Smooth muscle cell of the coronary artery (primary cell): Measurements from ENCODE around the gene MAMDC4. TPM values are rescaled to one million over a fixed set of nuclear protein-coding genes. Genes with fewer than 3 reads are reported as not detected.

Source experiments
- total RNA-seq: library from RNA; depleted of rRNA; stranded (reverse); fragments of >200 nt; gene quantifications from 2 replicates; pipeline ENCODE4 v1.2.3, GENCODE V29; 2014; ENCODE audit warnings: low replicate concordance

Gene MAMDC4
- total RNA-seq, result 0.59 and 0.75 TPM in 2 replicates

DNA sequence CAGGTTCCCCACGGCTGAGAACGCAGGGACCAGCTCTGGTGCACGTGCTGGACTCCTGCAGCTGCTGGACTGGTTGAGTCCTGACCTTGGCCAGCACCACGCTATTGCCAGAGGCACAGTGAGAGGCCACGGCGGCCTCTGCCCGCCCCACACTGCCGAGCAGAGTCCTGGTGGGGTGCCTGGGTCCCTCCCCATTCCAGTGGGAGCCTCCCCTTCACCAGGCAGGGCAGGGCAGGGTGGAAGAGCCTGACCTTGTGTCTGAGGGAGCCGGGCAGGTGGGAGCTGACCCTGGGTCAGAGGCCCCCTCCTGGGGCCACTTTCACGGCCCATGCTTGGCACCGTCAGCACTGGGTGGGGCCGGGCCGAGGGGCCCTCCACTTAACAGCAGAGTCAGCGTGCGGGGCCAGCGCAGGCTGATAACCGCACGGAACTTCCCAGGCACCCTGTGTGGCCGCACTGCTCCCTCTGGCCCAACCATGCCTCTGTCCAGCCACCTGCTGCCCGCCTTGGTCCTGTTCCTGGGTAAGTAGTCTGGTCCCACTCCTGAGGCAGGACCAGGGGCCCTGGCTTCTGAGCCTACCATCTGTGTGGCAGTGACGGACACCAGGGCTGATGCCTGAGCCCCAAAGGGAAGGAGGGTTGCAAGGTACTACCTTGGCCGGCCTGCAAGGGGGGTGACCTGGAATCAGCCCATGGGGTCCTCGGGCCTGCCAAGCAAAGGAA is at the start of gene MAMDC4:
TSS of gene MAMDC4 (plus strand) at position 406 of the 723 bp plus-strand sequence. CDS start at position 477, 71 bp downstream.

GRCh38 chr9:136807281-136808074 is 44.7 kb upstream of the MAMDC4 start, which contains the start of gene RABL6:
Gene RABL6, plus strand, starts transcription at chr9:136807948. Its CDS starts 249 bp downstream, at chr9:136808197.

GRCh38 chr9:136842380-136842948 is 9.7 kb upstream of the MAMDC4 start, which contains the start of gene AJM1:
Gene AJM1, plus strand, starts transcription at chr9:136842478. Its CDS starts 1,937 bp downstream, at chr9:136844415.

DNA sequence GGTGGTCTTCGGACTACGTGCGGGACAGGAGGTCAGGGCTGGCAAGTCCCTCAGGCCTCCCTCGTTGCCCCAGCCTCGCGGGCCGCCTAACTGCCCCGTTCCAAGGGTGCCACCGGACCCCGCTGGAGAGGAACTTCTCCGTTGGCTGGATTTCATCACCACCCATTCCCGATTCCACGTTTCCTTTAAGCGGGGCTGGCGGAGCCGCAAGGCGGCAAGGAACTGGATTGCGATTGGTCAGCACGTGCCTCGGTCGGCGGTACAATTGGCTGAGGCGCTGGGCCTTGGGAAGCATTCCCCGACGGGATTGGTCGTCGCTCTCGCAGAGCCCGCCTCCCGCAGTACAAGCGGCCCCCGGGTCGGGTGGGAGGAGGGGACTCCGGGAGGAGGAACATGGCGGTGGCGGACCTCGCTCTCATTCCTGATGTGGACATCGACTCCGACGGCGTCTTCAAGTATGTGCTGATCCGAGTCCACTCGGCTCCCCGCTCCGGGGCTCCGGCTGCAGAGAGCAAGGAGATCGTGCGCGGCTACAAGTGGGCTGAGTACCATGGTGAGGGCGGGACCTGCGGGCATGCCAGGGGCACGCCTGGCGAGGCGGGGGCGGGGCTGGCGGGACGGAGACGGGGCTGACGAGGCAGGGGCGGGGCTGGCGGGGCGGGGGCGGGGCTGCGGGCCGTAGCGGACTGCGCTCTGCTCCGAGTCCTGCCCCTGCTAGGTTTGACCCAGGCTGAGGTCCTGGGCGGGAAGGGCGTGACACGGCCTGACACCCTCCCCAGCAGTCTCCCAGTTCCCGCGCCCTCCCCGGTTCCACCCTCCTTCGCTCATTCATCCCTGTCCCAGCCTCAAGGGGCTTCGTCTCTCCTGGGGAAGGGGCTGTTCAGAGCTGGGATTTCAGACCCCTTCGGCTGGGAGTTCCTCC is 2.8 kb upstream of the MAMDC4 start, which contains the start of gene PHPT1:
TSS of gene PHPT1 (plus strand) at position 372 of the 922 bp plus-strand sequence. CDS start at position 394, 22 bp downstream.

GRCh38 chr9:136885950-136886578 is 33.9 kb downstream of the MAMDC4 start, which contains the start of gene TRAF2:
Gene TRAF2, plus strand, starts transcription at chr9:136886516. Its CDS starts 12,225 bp downstream, at chr9:136898741.

Other genes starting within 250 kb of the MAMDC4 start
- 16.5 and 38.5 TPM in 2 replicates for gene EGFL7, start 189.4 kb upstream of the MAMDC4 start, total RNA-seq
- gene AGPAT2, start 164.9 kb upstream of the MAMDC4 start, total RNA-seq, result 32.1 and 44.6 TPM in 2 replicates
- gene DIPK1B, start 139.8 kb upstream of the MAMDC4 start, total RNA-seq, result 1.1 and 16.6 TPM in 2 replicates
- not detected in 2 replicates for gene LCN10, start 109.4 kb upstream of the MAMDC4 start, total RNA-seq
- not detected in 2 replicates for gene LCN6, start 103.8 kb upstream of the MAMDC4 start, total RNA-seq
- not detected in 2 replicates for gene LCN8, start 94.1 kb upstream of the MAMDC4 start, total RNA-seq
- not detected in 2 replicates for gene LCN15, start 87.8 kb upstream of the MAMDC4 start, total RNA-seq
- gene TMEM141, start 61.0 kb upstream of the MAMDC4 start, total RNA-seq, result 36.9 and 88.0 TPM in 2 replicates
- gene CCDC183, start 56.0 kb upstream of the MAMDC4 start, total RNA-seq, result 0.30 and 2.2 TPM in 2 replicates
- 45.7 and 60.1 TPM in 2 replicates for gene RABL6, start 44.4 kb upstream of the MAMDC4 start, total RNA-seq
- 0.90 and 1.6 TPM in 2 replicates for gene AJM1, start 9.9 kb upstream of the MAMDC4 start, total RNA-seq
- gene PHPT1, start 2.9 kb upstream of the MAMDC4 start, total RNA-seq, result 229 and 269 TPM in 2 replicates
- gene EDF1, start 14.0 kb downstream of the MAMDC4 start, total RNA-seq, result 483 and 575 TPM in 2 replicates
- gene TRAF2, start 34.2 kb downstream of the MAMDC4 start, total RNA-seq, result 6.7 and 9.3 TPM in 2 replicates
- gene FBXW5, start 92.4 kb downstream of the MAMDC4 start, total RNA-seq, result 139 and 223 TPM in 2 replicates
- not detected in 2 replicates for gene C8G, start 92.9 kb downstream of the MAMDC4 start, total RNA-seq
- not detected in 2 replicates for gene LCN12, start 99.9 kb downstream of the MAMDC4 start, total RNA-seq
- 1.1 and 33.0 TPM in 2 replicates for gene PTGDS, start 125.2 kb downstream of the MAMDC4 start, total RNA-seq
- 0.15 and 6.1 TPM in 2 replicates for gene LCNL1, start 130.6 kb downstream of the MAMDC4 start, total RNA-seq
- 4.6 and 11.6 TPM in 2 replicates for gene PAXX, start 140.1 kb downstream of the MAMDC4 start, total RNA-seq
- gene CLIC3, start 144.2 kb downstream of the MAMDC4 start, total RNA-seq, result 1.3 and 4.6 TPM in 2 replicates
- 13.4 and 39.3 TPM in 2 replicates for gene ABCA2, start 175.9 kb downstream of the MAMDC4 start, total RNA-seq
- gene FUT7, start 179.7 kb downstream of the MAMDC4 start, total RNA-seq, result not detected in 2 replicates
- gene NPDC1, start 193.8 kb downstream of the MAMDC4 start, total RNA-seq, result 9.5 and 11.6 TPM in 2 replicates
- not detected in 2 replicates for gene ENTPD2, start 201.7 kb downstream of the MAMDC4 start, total RNA-seq
- gene SAPCD2, start 218.2 kb downstream of the MAMDC4 start, total RNA-seq, result under 0.01 and 2.2 TPM in 2 replicates
- gene UAP1L1, start 225.2 kb downstream of the MAMDC4 start, total RNA-seq, result 12.3 and 12.9 TPM in 2 replicates
- 69.0 and 76.6 TPM in 2 replicates for gene MAN1B1, start 234.6 kb downstream of the MAMDC4 start, total RNA-seq